DMS153 treated with DMSO at 0.1 percent for 48 hours (cell line): ENCODE measurements around the gene SLC30A2.
A peak's percentile ranks its signal among the peaks of the same experiment; 100 is the strongest.

Experiments used
- DNase-seq: peaks from one replicate; lab custom pipeline; 2025; ENCODE audit not compliant: unreplicated experiment; lab: John Stamatoyannopoulos, UW

Gene SLC30A2

DNA sequence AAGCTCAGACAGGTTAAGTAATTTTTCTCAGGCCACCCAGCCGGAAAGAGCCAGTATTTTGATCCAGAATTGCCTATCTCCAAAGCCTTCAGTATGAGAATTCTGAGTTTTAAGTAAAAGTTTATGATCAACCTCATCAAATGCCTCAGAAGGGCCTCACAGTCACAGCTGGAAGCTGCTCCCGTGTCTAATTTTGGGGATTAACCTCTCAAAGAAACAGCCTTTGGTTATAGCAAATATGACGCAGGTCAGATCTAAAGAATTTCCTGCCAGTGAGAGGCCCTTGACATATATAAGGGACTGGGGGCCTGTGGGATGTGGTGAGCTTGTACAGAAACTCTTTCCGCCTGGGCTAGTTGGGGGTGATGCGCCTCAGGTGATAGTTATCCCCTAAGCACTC, 22.1 kb downstream of the SLC30A2 start:
- DNase-seq: no peak

DNA sequence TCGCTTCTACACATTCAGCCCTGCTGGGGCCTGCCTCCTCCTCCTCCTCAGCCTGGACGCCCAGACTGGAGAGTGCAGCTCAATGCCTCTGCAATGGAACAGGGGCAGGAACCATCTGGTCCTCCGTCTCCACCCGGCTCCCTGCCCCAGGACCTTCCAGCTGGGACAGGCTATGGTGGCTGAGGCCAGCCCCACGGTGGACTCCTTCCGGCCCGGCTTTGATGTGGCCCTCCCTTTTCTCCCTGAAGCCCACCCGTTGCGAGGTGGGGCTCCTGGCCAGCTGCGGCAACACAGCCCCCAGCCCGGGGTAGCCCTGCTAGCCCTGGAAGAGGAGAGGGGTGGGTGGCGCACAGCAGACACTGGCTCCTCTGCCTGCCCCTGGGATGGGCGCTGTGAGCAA, 22.9 kb downstream of the SLC30A2 start:
- no peak for DNase-seq

DNA sequence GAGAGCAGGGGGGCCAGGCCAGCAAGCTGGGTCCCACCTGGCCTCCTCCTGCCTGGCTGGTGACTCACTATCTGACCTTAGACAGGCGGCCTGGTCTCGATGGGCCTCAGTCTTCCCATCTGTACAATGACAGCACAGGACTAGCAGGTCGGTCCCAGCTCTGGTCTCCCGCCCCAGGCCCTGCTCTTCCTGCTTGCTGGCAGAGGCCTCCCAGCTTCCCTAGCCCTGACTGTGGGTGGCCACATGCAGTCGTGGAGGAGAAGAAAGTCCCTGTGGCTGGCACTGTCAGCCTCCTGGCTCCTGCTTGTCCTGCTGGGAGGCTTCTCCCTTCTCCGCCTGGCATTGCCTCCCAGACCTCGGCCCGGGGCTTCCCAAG, 23.5 kb downstream of the SLC30A2 start:
- no peak for DNase-seq

DNA sequence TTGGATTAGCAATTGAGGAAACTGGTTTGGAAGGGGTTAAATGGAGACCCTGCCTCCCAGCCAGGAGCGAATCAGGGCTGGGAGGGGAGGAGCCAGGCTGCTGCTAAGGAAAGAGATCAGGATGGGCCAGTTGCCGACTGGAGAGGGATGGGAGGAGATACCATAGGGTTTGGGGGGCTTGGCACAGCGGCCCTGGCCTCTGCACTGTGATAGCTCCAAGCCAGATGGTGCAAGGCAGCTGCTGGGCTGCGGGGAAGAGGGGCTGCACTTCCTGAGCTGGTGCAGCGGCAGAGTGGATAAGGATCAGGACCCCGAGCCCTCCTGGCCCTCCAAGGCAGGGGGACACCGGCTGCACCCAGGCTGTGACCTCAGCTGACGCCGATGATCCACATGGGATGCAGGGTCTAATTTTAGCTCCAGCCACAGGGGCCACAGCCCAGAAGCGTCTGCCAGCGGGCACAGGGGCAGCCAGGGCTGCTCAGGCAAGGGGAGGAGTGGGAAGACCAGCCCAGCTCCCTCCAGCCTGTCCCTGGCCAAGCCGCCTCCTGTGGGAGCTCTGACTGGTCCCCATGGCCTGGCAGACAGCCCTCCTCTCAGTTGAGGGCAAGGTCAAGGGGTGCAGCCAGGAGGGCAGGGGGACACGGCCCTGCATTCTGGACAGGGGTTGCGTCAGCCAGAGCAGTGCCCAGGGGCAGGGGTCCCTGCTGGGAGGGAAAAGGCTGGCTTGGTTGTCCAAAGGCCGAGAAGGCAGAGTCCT, 24.1 kb downstream of the SLC30A2 start, which contains the start of gene EXTL1:
EXTL1 (plus strand) TSS at position 129 of the 757 bp plus-strand sequence. CDS start 872 bp downstream, outside the sequence.
- DNase-seq: no peak

DNA sequence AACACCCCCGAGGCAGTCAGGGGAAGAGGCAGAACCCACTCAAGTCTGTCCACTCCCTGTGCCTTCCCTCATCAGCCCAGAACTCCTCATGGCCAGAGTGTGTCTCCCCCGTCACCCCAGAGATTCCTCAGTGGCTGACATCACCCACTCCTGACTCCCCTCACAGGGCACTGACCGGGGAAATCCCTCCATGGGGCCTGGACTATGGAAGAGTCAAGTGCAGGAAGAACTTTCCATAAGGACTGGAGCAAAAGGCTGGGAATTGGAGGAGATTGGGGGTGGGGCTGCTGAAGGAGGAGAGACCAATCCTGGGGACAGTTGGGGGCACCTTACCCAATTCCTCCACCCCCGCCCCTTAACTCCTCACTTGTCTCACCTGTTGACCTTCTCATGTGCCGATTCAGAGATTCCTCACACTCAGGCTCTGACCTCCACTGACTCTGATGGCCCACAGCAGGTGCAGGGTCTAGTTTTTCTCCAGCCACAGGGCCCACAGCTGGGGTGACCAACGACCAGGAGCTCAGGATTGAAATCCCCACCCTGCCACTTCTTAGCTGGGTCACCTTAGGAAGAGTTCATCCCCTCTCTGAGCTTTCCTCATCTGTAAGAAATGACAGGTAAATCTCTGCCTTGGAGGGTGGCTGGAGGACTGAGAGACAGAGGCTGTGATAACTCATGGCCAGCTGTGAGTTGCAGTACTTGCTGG, 24.8 kb downstream of the SLC30A2 start:
- DNase-seq: no peak

DNA sequence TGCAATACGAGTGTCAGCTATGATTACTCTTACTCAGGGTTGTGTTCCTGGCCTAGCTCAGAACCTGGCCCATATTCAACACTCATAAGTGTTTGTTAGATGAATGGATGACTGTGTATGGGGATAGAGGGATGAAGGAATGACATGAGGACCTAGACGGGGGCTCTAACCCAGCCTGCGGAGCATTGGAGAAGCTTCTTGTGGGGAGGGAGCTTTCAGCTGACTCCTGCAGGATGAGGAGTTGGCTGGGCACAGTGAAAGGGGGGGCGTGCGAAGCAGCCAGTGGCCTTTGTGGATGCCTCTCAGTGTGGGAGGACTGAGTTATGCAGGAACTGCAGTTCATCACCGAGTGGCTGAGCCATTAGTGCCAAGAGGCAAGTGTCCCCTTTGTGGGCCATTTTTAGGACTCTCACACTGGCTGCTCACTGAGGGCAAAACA, 25.6 kb downstream of the SLC30A2 start:
- no peak for DNase-seq

DNA sequence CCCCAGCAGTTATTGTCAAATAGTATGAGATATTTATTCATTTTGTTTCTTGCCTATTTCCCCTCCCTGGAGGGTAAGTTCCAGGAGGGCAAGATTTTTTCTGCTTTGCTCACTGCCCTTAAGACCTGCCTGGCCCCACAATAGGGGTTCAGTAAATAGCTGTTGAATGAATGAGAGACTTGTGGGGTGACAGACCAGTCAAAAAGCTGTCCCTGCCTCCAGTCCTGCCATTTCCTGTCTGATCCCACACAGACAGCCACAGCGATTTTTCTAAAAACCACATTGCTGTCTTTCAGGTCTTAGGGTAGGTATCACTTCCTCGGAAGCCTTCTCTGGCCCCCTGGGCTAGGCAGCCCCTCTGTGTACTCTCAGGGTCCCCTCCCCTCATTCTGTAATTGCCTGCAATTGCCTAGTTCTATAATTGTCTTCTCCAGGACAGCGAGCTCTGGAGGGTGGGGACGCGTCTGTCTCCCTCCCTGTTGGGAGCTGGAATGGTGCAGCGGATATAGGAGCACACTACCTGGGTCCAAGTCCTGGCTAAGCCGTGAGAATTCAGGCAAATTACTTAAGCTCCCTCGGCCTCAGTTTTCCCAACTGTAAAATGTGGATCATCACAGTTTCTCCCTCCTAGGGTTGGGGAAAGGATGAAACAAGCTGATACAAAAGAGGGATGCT, 26.1 kb downstream of the SLC30A2 start:
- no peak for DNase-seq

DNA sequence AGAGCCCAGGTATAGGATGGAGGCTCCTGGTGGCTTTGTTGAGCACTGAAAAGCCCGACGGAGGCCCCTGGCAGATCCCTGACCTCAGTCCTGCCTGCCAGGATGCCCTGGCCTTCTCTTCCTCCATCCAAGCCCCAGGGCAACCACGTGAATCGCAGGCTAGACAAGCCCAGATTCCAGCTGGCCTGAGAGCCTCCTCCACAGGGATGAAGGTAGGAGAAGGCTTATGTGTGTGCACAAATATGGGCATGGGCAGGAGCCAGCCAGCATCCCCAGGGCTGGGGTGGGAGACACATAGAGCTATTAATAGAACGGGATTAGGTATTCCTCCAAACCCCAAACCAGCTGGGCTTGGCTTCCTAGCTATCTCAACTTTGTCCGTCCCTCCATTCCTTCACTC, 28.3 kb downstream of the SLC30A2 start:
- DNase-seq: no peak

DNA sequence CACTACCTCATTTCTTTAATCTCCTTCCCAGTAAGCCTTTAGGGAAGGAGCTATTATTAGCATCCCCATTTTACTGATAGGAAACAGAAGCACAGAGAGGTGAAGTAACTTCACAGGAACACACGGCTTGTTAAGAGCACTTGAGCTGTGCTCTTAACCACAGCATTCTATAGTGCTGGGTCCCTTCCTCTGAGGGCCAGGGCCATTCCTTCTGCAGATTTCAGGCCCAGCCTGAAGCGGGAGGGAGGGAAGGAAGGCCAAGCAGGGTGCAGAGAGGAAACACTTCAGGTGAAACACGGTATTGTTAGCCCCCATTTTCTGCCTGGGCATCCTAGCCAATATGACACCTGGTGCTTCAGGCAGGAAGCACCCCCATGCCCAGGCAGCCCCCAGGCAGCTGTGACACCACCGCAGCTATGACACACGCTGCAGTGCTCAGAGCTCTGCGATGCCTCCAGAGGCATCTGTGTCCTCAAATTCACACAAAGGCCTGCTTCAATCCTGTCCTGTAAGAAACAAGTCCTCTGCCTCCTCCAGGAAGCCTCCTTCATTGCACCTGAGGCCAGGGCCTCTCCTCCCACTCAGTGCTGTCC, 28.9 kb downstream of the SLC30A2 start:
- no peak for DNase-seq

DNA sequence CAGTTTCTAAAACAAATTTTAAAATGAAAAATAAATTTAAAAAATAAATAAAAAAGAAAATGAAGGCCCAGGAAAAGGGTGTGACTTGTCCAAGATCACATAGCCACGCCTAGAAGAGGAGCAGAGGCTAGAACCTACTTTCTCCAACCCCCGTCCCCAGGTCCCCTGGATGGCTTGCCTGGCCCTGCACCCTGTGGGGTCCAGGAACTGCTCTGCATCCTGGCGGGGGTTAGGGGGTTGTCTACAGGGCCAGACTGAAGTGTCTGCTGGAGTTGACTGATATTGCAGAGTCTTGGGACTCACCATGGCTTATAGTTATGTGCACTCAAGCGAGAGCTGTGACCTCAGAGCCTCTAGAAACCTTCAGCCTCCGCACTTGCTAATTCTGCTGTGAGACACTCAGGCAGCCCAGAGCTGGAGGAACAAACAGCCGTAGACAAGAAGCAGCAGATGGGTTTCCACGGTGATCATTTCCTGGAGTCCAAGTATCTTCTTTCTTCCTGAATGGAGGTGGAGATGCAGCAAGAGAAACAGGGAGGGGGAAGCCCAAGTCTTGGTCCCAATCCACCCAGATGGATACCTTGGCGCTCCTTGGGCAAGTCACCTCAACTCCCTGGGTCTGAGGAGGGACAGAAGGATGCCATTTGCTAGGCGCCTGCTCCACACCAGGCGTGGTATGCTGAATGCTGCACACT, 29.5 kb downstream of the SLC30A2 start:
- no peak for DNase-seq

DNA sequence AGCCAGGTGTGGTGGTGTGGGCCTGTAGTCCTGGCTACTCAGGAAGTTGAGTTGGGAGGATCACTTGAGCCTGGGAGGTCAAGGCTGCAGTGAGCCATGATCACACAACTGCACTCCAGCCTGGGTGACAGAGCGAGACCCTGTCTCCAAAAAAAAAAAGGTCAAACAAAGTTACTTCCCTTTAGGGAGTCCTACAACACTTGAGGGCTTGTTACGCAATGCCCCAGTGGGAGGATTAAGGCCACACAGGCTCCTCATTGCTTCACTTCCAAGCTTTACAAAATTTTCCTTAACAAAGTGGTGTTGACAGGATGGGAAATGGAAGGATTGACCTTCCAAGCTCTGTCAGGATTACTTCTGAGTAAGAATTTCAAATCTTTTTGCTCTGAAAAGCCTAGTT, 30.6 kb downstream of the SLC30A2 start:
- no peak for DNase-seq

DNA sequence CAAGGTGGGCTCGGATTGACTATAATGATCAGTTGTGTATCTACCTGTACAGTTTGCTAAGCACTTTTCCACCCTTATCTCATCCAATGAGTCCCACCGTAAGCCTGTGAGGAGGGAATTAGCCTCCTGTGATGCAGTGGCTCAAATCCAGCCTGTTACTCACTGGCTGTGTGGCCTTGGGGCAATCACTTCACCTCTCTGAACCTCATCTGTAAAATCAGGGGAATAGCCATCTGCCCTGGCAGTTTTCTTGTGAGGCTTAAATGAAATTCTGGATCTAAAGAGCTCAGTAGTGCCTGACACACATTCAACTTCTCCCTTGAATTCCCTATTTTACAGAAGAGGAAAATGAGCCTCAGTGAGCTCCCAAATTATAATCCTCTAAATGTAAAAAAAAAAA, 31.7 kb downstream of the SLC30A2 start:
- no peak for DNase-seq

DNA sequence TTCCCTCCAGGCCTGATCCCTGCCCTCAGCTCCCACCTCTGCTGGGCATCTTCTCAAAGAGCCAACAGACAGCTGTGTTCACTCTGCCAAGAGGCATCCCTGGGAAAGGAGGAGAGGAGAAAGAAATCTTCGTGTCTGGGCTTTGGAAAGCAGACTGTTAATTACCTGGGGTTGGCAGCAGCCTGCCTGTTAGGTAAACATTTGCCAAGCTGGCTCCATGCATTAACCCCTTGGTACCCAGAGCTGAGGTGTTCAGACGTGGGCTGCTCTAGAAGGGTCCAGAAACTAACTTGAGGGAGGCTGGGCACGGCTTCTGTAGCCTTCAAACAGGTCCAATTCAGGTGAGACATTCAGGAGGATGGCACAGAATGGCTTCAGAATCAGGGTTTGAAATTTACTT, 33.1 kb downstream of the SLC30A2 start:
- no peak for DNase-seq

DNA sequence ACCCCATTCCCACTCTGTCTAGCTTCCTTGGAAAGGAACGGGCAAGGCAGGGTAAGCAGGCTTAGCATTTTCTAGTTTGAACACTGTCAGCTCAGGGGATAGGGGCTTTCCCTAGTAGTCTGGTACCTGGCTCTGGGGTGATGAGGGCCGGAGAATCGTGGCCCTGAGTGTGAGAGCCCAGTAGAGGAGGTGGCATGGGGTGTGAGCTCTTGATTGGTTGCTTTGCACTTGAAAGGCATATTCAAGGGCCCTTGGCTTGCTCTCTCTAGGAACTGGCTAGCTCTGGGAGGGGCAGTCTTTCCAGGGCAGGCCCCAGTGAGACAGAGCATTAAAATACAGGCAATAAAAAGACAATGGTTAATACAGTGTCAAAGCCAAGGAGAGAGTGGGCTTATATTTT, 35.1 kb downstream of the SLC30A2 start:
- DNase-seq: no peak

DNA sequence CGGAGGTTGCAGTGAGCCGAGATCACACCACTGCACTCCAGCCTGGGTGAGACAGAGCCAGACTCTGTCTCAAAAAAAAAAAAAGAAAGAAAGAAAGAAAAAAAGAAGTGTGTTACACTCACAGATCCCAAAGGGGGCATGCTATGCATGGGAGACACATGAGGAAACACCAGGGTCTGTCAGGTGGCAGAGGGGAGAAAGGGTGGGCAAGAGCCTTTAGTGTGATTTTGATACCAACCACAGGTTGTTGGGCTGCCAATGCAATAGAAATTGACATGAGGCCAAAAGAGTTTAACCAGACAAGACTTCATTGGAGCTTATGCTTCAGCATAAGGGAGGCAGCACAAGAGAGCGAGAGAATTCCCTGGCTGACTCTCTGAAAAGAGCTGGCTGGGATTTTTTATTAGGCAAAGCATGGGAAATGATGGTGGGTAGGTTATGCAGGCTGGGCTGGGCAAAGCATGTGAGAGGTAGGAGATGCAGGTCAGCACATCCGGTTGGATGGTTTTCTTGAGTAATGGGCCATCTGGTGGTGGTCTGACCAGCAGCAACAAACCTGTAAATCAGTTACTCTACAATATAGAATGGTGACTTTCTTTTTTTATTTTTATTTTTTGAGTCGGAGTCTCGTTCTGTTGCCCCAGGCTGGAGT, 36.0 kb downstream of the SLC30A2 start:
- DNase-seq: peak; percentile 20

DNA sequence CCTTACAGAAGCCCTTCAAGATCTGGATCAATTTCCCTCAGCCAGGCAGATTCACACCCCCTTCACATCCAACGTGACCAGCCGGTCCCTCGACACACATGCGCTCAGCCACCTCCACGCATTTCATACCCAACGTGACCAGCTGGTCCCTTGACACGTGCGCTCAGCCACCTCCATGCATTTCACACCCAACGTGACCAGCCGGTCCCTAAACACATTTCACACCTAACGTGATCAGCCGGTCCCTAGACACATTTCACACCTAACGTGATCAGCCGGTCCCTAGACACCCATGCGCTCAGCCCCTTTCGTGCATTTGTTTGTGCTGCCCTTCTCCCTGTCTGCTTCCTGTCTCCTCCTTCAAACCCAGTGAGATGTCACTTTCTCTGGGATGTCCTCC, 39.2 kb downstream of the SLC30A2 start:
- no peak for DNase-seq

DNA sequence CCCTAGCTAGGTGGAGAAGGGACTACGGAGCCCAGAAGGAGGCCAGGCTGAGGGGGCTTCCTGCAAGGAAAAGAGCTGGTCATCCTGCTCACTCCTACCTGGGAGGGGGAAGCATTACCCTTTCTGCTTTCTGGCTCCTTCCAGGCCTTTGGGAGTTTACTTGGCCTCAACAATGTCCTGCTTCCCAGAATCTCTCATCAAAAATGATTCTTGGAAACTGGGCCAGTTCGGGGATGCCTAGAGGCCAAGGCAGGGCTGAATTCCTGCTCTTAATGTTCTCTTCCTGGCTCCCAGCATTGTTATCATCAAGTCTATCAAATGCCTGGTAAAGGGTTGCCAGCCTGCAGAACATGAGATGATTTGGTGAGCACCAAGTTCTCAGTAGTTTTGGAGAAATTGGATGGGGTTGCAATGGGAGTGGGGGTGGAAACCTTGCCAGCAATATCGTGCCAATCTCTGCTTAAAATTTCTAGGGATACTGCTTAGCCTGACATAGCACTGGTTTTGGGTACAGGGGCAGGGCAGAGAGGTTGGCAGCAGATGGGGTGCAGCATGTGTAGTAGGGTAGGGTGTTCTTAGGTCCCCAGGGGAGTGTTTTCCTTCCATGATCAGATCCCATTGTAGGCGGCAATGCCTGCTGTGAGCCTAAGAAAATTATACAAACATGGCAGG, 40.3 kb downstream of the SLC30A2 start:
- DNase-seq: no peak

DNA sequence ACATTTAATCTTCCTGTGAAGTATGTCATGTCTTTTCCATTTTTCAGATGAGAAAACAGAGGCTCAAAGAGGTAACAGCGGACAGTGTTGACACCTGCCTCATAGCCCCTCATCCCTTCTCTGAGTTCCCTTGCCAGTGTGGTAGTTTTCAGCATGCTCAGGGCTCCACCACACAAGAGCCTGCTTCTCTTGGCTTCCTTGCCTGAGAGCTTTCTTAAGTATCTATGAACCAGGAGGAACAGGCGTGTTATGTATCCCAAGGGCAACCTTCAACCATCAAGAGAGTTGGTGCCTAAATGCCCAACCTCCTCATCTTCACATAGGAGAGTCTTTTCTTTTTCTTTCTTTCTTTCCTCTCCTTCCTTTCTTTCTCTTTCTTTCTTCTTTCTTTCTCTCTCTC, 42.2 kb downstream of the SLC30A2 start:
- DNase-seq: no peak

DNA sequence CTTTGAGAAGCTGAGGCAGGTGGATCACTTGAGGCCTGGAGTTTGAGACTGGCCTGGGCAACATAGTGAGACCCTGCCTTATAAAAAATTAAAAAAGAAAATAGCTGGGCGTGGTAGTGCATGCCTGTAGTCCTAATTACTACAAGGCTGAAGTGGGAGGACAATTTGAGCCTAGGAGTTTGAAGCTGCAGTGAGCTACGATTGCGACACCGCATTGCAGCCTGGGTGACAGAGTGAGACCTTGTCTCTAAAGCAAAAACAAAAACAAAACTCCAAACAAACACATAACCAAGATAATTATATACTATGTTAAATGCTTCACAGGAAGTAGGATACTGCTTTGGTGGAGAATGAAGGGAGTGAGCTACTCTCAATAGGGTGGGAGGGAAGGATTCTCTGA, 42.7 kb downstream of the SLC30A2 start:
- no peak for DNase-seq
